H9 (cell line): ENCODE measurements around the gene SFMBT2. TPM values are rescaled to one million over a fixed set of nuclear protein-coding genes. Genes with fewer than 3 reads are reported as not detected.

Experiments used
- DNase-seq: peaks from one replicate; pipeline ENCODE4 v3.0.0-alpha.2; 2017
- H2AFZ ChIP-seq: one replicate; pipeline ENCODE4 v1.6.1; 2013; ENCODE audit warnings: mild to moderate bottlenecking, low read length, control low read depth, moderate library complexity
- H2AK5ac ChIP-seq: 2 replicates; pipeline ENCODE4 v1.6.1; 2013; ENCODE audit warnings: low read length, control low read depth, mixed read lengths; ENCODE audit not compliant: insufficient read length
- H2BK120ac ChIP-seq: one replicate; pipeline ENCODE4 v1.6.1; 2013; ENCODE audit warnings: low read depth, mild to moderate bottlenecking, low read length, control low read depth, inconsistent platforms; ENCODE audit not compliant: poor library complexity, severe bottlenecking
- H2BK12ac ChIP-seq: 2 replicates; pipeline ENCODE4 v1.6.1; 2013; ENCODE audit warnings: low read length, control low read depth, mixed read lengths, low read depth; ENCODE audit not compliant: insufficient read length
- H2BK15ac ChIP-seq: 2 replicates; pipeline ENCODE4 v1.6.1; 2013; ENCODE audit warnings: low read depth, low read length, control low read depth
- H2BK20ac ChIP-seq: one replicate; pipeline ENCODE4 v1.6.1; 2013; ENCODE audit warnings: low read depth, mild to moderate bottlenecking, low read length, control low read depth, inconsistent platforms; ENCODE audit not compliant: poor library complexity, severe bottlenecking
- H2BK5ac ChIP-seq: 2 replicates; pipeline ENCODE4 v1.6.1; 2013; ENCODE audit warnings: low read length, control low read depth, mixed read lengths; ENCODE audit not compliant: insufficient read length
- H3K14ac ChIP-seq: 2 replicates; pipeline ENCODE4 v1.6.1; 2013; ENCODE audit warnings: low read length, control low read depth; ENCODE audit not compliant: insufficient read depth
- H3K18ac ChIP-seq: 2 replicates; pipeline ENCODE4 v1.6.1; 2013; ENCODE audit warnings: low read depth, mild to moderate bottlenecking, mixed read lengths, low read length, control low read depth; ENCODE audit not compliant: insufficient read length
- H3K23ac ChIP-seq: 2 replicates; pipeline ENCODE4 v1.6.1; 2013; ENCODE audit warnings: low read length, control low read depth, mixed read lengths, low read depth; ENCODE audit not compliant: insufficient read length
- H3K23me2 ChIP-seq: 2 replicates; pipeline ENCODE4 v1.6.1; 2013; ENCODE audit warnings: low read depth, mild to moderate bottlenecking, mixed read lengths, low read length, control low read depth; ENCODE audit not compliant: insufficient read length, poor library complexity, severe bottlenecking
- H3K27ac ChIP-seq: 2 replicates; pipeline ENCODE4 v1.5.1; 2013; ENCODE audit warnings: low read length, control low read depth, mixed read lengths, low read depth; ENCODE audit not compliant: insufficient read length
- H3K27me3 ChIP-seq: 2 replicates; pipeline ENCODE4 v1.6.1; 2013; ENCODE audit warnings: low read length, control low read depth, inconsistent platforms; ENCODE audit not compliant: insufficient read depth
- H3K4ac ChIP-seq: 2 replicates; pipeline ENCODE4 v1.6.1; 2013; ENCODE audit warnings: low read depth, mild to moderate bottlenecking, control low read depth, inconsistent platforms, low read length, moderate library complexity
- H3K4me1 ChIP-seq: 2 replicates; pipeline ENCODE4 v1.6.1; 2013; ENCODE audit warnings: low read length, control low read depth, inconsistent platforms; ENCODE audit not compliant: insufficient read depth
- H3K4me2 ChIP-seq: 2 replicates; pipeline ENCODE4 v1.6.1; 2013; ENCODE audit warnings: low read length, control low read depth, mixed read lengths; ENCODE audit not compliant: insufficient read length, insufficient read depth
- H3K56ac ChIP-seq: 2 replicates; pipeline ENCODE4 v1.6.1; 2013; ENCODE audit warnings: low read depth, mild to moderate bottlenecking, mixed read lengths, low read length, control low read depth; ENCODE audit not compliant: insufficient read length
- H3K79me1 ChIP-seq: 2 replicates; pipeline ENCODE4 v1.6.1; 2013; ENCODE audit warnings: low read depth, mild to moderate bottlenecking, moderate library complexity, low read length, control low read depth, inconsistent platforms; ENCODE audit not compliant: insufficient read depth, poor library complexity, severe bottlenecking
- H3K79me2 ChIP-seq: 2 replicates; pipeline ENCODE4 v1.6.1; 2013; ENCODE audit warnings: low read length, control low read depth, inconsistent platforms; ENCODE audit not compliant: insufficient read depth
- H3K9ac ChIP-seq: 2 replicates; pipeline ENCODE4 v1.6.1; 2013; ENCODE audit warnings: low read length, control low read depth, mixed read lengths; ENCODE audit not compliant: insufficient read length; ENCODE audit errors: extremely low read depth
- H3K9me3 ChIP-seq: one replicate; pipeline ENCODE4 v1.6.1; 2013; ENCODE audit warnings: low read depth, low read length, inconsistent platforms; ENCODE audit not compliant: control insufficient read depth
- H3T11ph ChIP-seq: one replicate; pipeline ENCODE4 v1.6.1; 2013; ENCODE audit warnings: mild to moderate bottlenecking, low read length, control low read depth, inconsistent platforms
- H4K20me1 ChIP-seq: one replicate; pipeline ENCODE4 v1.6.1; 2013; ENCODE audit not compliant: control insufficient read depth, insufficient read length, insufficient read depth
- H4K5ac ChIP-seq: 2 replicates; pipeline ENCODE4 v1.6.1; 2013; ENCODE audit warnings: low read depth, mild to moderate bottlenecking, mixed read lengths, low read length, control low read depth; ENCODE audit not compliant: insufficient read length
- H4K8ac ChIP-seq: replicated peaks from 2 replicates; pipeline ENCODE4 v1.6.1; 2013; ENCODE audit warnings: low read length, control low read depth, mixed read lengths, low read depth; ENCODE audit not compliant: insufficient read length
- H4K91ac ChIP-seq: 2 replicates; pipeline ENCODE4 v1.6.1; 2013; ENCODE audit warnings: low read depth, mild to moderate bottlenecking, moderate library complexity, mixed read lengths, low read length, control low read depth; ENCODE audit not compliant: insufficient read length
- H3K27ac Mint-ChIP-seq, 3 experiments: 2 replicates in 2 of 3; 3 replicates in 1 of 3; pipeline ENCODE4 v1.8.0; 2020 to 2021; ENCODE audit warnings: mixed read lengths in 3 of 3, mild to moderate bottlenecking in 1 of 3, moderate library complexity in 1 of 3
- H3K27me3 Mint-ChIP-seq: 2 replicates; pipeline ENCODE4 v1.8.0; 2021; ENCODE audit warnings: low read depth, mild to moderate bottlenecking, moderate library complexity, mixed read lengths
- H3K36me3 Mint-ChIP-seq, 3 experiments: 2 replicates in 2 of 3; 3 replicates in 1 of 3; pipeline ENCODE4 v1.8.0; 2020 to 2021; ENCODE audit warnings: low read depth in 3 of 3, mixed read lengths in 3 of 3; ENCODE audit not compliant: insufficient read depth in 1 of 3
- H3K4me1 Mint-ChIP-seq, 2 experiments: 2 replicates each; pipeline ENCODE4 v1.8.0; 2020; ENCODE audit warnings: mixed read lengths in 2 of 2
- H3K4me3 Mint-ChIP-seq, 2 experiments: 2 replicates in 1 of 2; 3 replicates in 1 of 2; pipeline ENCODE4 v1.8.0; 2020 to 2021; ENCODE audit warnings: mild to moderate bottlenecking in 2 of 2, mixed read lengths in 2 of 2, moderate library complexity in 1 of 2
- H3K9me3 Mint-ChIP-seq, 2 experiments: 2 replicates in 1 of 2; 3 replicates in 1 of 2; pipeline ENCODE4 v1.8.0; 2020; ENCODE audit warnings: mild to moderate bottlenecking in 2 of 2, mixed read lengths in 2 of 2, moderate library complexity in 1 of 2
- CTCF ChIP-seq: fragments of 200-600 bp; sonication (generic); conservative IDR thresholded peaks from 3 replicates; pipeline ENCODE4 v1.8.0; 2021; ENCODE audit warnings: antibody characterized with exemption, mild to moderate bottlenecking
- WGBS: extraction: QIAGEN DNeasy Blood & Tissue Kit; methylation state at CpG from one replicate; pipeline ENCODE4 v1.1.7; 2013; ENCODE audit warnings: missing lambda C conversion rate, low lambda C conversion rate, mixed read lengths; ENCODE audit not compliant: insufficient read length; ENCODE audit errors: extremely low coverage; 5-methylcytosine and 5-hydroxymethylcytosine counted together
- total RNA-seq: library from RNA; stranded (reverse); gene quantifications from 2 replicates; pipeline ENCODE4 v1.2.1, GENCODE V29; 2021

SFMBT2 gene
- total RNA-seq, 1 experiment from 2014 or later = 5.3 TPM

- H2BK20ac ChIP-seq = no peak overlapping the region
- no peaks in the 10 kb centered on the region for H4K20me1 ChIP-seq
- no peak overlapping the region for H3K23ac ChIP-seq
- H3K79me1 ChIP-seq = peaks cover 3% of the 10 kb centered on the region
- no peak overlapping the region for H3K4me3 Mint-ChIP-seq
- H3T11ph ChIP-seq = no peak overlapping the region
- no peak overlapping the region for H3K18ac ChIP-seq
- WGBS = no CpG with 5 or more reads among the region's 3 CpGs
- peaks cover 3 to 6% of the 10 kb centered on the region in 2 experiments; a peak in 3 of 4 replicates for H3K4me1 Mint-ChIP-seq
- H3K14ac ChIP-seq = no peak overlapping the region
- no peak overlapping the region for H3K27ac Mint-ChIP-seq
- peaks cover 10 to 29% (median 22%) of the 10 kb centered on the region in 3 experiments for H3K36me3 Mint-ChIP-seq
- H3K27me3 ChIP-seq = no peaks in the 10 kb centered on the region
- no peak overlapping the region for H2BK15ac ChIP-seq
- H3K56ac ChIP-seq = no peak overlapping the region
- TF ChIP-seq CTCF = no peak
- no peak overlapping the region for H4K8ac ChIP-seq
- H2AK5ac ChIP-seq = no peak overlapping the region
- H3K79me2 ChIP-seq = no peaks in the 10 kb centered on the region; the same call in 1 of the 2 replicates
- no peaks in the 10 kb centered on the region for H3K23me2 ChIP-seq
- H3K4ac ChIP-seq = no peak overlapping the region
- H2AFZ ChIP-seq = no peak overlapping the region
- H3K9me3 ChIP-seq = no peaks in the 10 kb centered on the region
- H4K5ac ChIP-seq = no peak overlapping the region
- no peak overlapping the region for H2BK120ac ChIP-seq
- no peak overlapping the region for H2BK12ac ChIP-seq
- H3K27me3 Mint-ChIP-seq = no peaks in the 10 kb centered on the region
- H4K91ac ChIP-seq = no peak overlapping the region
- H3K4me2 ChIP-seq = no peak overlapping the region
- DNase-seq = no peak
- no peak overlapping the region for H2BK5ac ChIP-seq
- no peak overlapping the region for H3K9ac ChIP-seq
- H3K9me3 Mint-ChIP-seq = peaks cover 20 to 29% of the 10 kb centered on the region in 2 experiments
- no peak overlapping the region for H3K27ac ChIP-seq
- no peaks in the 10 kb centered on the region for H3K4me1 ChIP-seq
Observed at GRCh38 chr10:7327885-7328284, 82.9 kb downstream of the SFMBT2 start.
